Fibroblast of pulmonary artery (primary cell): Measurements from ENCODE around the gene ADGRE3.
A peak's percentile ranks its signal among the peaks of the same experiment; 100 is the strongest.

ENCODE experiments used
- DNase-seq: peaks from one replicate; pipeline ENCODE4 v3.0.0-alpha.2; 2010; ENCODE audit warnings: low read depth
- H3K4me3 ChIP-seq: replicated peaks from 2 replicates; pipeline ENCODE4 v1.5.1; 2011; ENCODE audit warnings: low read depth, mild to moderate bottlenecking, control low read depth, low read length, moderate library complexity
- TF ChIP-seq, protein P1 (sequence below): IDR thresholded peaks from 2 replicates; pipeline ENCODE4 v1.5.1; 2011; ENCODE audit warnings: mild to moderate bottlenecking, control low read depth, low read length, inconsistent platforms; ENCODE audit errors: missing control alignments

The ADGRE3 gene

DNA sequence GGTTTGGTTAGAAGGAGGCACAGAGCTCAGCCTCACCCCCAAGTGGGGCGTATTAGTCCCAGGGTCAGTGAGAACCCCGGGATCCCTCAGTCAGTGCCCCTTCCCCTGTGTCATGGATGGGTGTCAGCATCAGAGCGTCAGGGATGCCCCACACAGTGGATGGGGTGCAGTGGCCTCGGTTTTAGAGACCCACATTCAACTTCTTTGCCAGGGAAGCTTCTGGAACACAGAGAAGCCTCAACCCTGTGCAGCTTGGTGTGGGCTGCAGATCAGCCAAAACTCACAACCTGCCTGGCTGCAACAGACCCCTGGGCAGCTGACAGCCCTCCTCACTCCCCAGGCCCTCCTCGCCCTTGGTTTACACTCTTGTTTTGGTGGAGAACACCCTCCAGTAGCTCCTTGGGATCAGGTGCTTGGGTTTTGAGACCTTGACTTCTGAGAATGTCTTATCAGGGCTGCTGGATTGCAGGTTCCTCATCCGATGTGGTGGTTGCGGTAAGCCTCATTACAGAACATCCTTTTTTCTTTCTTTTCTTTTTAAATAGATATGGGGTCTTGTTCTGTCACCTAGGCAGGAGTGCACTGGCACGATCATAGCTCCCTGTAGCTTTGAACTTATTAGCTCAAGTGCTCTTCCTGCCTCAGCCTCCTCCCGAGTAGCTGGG is 26.2 kb upstream of the ADGRE3 start:
- H3K4me3 ChIP-seq = no peak overlapping the region
- TF ChIP-seq, protein P1, sequence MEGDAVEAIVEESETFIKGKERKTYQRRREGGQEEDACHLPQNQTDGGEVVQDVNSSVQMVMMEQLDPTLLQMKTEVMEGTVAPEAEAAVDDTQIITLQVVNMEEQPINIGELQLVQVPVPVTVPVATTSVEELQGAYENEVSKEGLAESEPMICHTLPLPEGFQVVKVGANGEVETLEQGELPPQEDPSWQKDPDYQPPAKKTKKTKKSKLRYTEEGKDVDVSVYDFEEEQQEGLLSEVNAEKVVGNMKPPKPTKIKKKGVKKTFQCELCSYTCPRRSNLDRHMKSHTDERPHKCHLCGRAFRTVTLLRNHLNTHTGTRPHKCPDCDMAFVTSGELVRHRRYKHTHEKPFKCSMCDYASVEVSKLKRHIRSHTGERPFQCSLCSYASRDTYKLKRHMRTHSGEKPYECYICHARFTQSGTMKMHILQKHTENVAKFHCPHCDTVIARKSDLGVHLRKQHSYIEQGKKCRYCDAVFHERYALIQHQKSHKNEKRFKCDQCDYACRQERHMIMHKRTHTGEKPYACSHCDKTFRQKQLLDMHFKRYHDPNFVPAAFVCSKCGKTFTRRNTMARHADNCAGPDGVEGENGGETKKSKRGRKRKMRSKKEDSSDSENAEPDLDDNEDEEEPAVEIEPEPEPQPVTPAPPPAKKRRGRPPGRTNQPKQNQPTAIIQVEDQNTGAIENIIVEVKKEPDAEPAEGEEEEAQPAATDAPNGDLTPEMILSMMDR = no peak
- DNase-seq = no peak

DNA sequence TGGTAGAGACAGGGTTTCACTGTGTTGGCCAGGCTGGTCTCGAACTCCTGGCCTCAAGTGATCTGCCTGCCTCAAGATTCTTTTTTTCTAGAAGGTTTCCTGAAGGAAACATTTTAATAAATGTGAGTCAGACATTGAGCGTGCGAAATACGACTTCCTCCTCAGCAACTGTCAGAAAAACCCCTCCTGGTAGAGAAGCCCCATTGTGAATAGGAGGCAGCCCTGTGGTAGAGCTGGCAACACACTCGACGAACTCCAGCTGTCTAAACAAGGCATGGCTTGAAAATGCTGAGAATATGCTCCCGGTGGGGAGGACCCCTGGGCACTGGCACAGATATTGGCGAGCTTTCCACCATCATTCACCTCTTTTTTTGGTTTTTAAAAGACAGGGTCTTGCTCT is 25.0 kb upstream of the ADGRE3 start:
- DNase-seq = peak; percentile 8
- H3K4me3 ChIP-seq = no peak overlapping the region
- TF ChIP-seq, protein P1 = no peak

DNA sequence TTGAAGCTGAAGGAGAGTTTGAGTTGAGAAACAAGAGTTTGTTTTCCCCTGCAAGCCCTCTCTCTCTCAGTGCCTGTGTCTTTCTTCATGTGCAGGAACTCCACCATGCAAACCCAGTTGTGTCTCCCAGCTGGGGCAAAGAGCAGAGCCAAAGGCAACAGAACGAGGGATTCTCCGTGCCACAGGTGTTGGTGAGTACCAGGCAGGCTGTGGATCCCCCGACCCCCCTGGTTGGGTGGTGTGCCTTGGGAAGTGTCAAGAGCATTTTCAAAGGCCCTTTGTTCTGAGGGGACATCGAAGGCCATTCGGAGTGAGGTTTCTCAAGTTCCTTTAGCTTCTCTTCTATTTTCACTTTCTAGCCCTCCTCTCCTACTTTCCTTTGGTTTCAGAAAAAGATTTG is 20.8 kb upstream of the ADGRE3 start:
- DNase-seq = no peak
- H3K4me3 ChIP-seq = no peak overlapping the region

DNA sequence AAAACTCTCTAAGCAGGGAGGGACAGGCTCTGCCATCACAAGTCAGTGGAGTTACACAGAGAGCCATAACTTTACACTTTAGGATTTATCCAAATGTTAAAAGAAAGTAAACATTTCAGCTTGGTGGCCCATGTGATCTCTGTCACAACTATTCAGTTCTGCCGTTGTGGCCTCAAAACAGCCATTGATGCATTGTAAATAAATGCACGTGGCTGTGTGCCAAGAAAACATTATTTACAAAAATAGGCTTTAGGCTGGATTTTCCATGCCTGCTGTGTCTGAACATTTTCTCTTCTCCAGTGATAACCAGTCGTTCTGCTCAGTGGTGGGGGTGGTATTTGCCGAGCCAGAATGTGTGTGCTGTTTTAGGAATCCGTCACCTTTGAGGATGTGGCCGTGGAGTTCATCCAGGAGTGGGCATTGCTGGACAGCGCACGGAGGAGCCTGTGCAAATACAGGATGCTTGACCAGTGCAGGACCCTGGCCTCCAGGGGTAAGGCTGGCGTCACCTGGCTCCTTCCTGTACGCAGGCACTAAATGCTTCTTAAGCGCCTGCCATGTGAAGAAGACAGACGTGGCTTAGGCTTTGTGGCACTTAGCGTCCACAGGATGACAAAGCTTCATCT is 20.1 kb upstream of the ADGRE3 start:
- H3K4me3 ChIP-seq = no peak overlapping the region
- TF ChIP-seq, protein P1 = no peak
- no peak for DNase-seq

More for the DNA sequence above, 20.8 kb upstream of the ADGRE3 start:
- TF ChIP-seq, protein P1 = no peak

DNA sequence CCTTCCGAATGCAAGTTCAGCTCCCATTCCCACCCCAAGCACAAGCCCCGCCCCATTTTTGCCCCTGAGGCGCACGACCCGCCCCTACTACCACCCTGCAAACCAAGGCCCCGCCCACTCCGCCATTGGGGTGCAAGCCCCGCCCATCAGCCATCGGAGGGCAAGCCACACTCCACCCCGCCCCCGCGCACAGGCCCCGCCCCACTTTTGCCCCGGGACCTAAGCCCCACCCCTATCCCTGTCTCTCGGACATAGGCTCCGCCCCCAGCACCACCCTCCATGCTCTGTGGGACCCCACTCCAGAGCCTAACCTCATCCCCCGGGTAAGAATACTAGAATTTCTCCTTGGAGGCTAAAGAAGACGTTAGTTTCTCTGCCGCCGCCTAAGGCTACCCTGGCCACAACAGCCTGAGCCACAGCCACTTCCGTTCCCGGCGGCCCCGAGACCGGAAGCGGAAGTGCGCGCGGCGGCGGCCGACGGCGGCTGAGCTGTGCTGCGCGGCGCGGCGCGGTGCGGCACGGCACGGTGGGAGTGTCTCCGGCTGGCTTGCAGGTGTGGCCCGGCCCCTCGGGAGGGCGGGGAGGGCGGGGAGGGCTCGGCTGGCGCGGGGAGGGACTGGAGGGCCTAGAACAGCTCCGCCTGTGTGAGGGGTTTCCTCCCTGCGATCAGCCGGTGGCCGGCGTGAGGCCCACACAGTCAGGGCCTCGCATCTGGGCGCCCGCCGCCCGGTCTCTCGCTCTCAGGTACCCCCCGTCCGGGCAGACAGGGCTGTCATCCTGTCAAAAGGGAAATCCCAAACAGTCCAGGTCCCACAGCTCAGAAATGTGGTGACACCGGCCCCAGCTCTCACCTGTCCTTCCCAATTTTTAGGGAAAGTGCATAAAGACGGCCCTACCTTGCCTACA is 15.2 kb upstream of the ADGRE3 start, which contains the start of gene ZNF333:
Gene ZNF333, plus strand, starts transcription at position 451 of the 906 bp plus-strand sequence. CDS start 3,444 bp downstream, outside the sequence.
- DNase-seq = peak; percentile 92
- peak within 1 kb of the TSS; percentile 77 for H3K4me3 ChIP-seq
- TF ChIP-seq, protein P1 = no peak

DNA sequence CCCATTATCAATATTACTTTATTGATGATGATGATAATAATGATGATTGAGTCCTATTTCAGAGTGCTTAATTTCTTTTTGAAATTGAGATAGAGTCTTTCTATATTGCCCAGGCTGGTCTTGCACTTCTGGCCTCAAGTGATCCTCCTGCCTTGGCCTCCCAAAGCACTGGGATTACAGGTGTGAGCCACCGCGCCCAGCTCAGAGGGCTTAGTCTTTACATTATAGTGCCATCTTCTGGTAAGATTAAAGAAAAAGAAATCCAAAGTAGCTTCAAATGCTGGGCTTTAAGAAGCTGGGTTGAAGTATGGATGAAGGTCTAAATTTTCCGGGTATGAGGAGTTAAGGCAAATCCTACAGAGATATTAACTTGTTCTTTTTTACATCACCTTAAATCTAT is 11.8 kb upstream of the ADGRE3 start:
- peak; percentile 42 for DNase-seq
- TF ChIP-seq, protein P1 = peak; percentile 23
- H3K4me3 ChIP-seq = no peak overlapping the region
